Prostate gland (tissue), 2 donors: ENCODE measurements around the gene GLO1.

Experiments used
- CTCF ChIP-seq, 4 experiments: fragments of 200-600 bp in 2 of 4; fragments of 450-650 bp in 2 of 4; sonication (generic) in 2 of 4; IDR thresholded peaks; 1 replicate in 3 of 4; 2 replicates in 1 of 4; pipeline ENCODE4 v1.5.1; 2016 to 2019; ENCODE audit warnings: antibody characterized with exemption in 4 of 4, mild to moderate bottlenecking in 2 of 4, moderate library complexity in 2 of 4
- POLR2A ChIP-seq: fragments of 450-650 bp; IDR thresholded peaks from one replicate; pipeline ENCODE4 v1.6.1; 2016; ENCODE audit warnings: antibody characterized with exemption, mild to moderate bottlenecking

DNA sequence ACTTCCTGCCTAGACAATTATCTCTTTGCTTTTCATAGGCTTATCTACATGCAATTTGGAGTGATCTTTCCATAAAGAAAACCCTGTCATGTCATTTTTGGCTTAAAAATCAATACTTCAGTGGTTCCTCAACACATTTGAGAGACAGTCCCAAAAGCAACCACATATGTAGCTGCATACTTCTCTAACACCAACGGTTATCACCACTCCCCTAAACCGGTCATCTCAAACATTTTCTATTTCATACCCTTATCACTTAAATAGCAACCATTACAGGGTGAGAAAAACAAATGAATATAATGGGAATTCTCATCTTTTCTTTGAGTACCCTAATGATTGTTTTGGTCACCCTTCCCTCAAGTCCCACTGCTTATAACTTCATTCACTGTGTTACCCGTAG is 5.1 kb downstream of the GLO1 start:
- TF ChIP-seq POLR2A (no peak), CTCF (IDR thresholded peaks at IDR 0.05) (no peak)
